ENCODE measurements around the gene TRIM58. TPM values are rescaled to one million over a fixed set of nuclear protein-coding genes. Genes with fewer than 3 reads are reported as not detected.

TRIM58 gene
- total and polyA plus RNA-seq, 2 donors (not counting 1 experiment from before 2014, with no cell fraction given), result 0.50 to 3.5 TPM

DNA sequence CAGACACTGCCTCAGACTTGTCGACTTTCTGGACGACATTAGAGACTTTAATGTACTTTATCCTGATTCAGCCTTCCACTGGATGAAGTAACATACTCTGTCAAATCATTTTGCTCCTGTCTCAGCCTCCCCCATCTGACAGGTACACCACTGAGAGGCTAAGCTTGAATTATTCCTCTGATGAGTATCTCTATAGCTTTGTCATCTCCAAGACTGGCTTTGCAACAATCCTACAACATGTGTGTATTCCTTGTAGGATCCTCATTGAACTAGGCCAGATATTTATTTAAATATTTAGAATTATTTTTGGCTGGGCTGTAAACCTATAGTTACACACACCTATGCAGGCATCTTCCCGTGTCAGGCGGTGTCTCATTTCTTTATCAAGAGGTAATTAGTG is 1.1 kb upstream of the TRIM58 start:
- Histone ChIP-seq H3K79me2 (ENCODE audit: control insufficient read depth, insufficient read depth, low read length) (no peaks in the 10 kb centered on the region), H3K4me1 (ENCODE audit: control insufficient read depth, extremely low read depth, insufficient read depth, low read length) (no peaks in the 10 kb centered on the region), H3K36me3 (ENCODE audit: control insufficient read depth, insufficient read depth, low read length) (no peaks in the 10 kb centered on the region), H3K9ac (ENCODE audit: insufficient read depth, low read length) (no peak overlapping the region), H2AFZ (ENCODE audit: low read length) (no peak overlapping the region), H3K9me3 (ENCODE audit: control insufficient read depth, insufficient read depth, low read depth, low read length) (no peaks in the 10 kb centered on the region), H3K27me3 (ENCODE audit: control insufficient read depth, insufficient read depth, low read length) (no peaks in the 10 kb centered on the region), H4K20me1 (ENCODE audit: control insufficient read depth, extremely low read depth, insufficient read depth, low read length) (no peaks in the 10 kb centered on the region), H3K4me2 (ENCODE audit: extremely low read depth, insufficient read depth, low read length) (no peak overlapping the region), H3K4me3 (replicated peaks in 1 of 4; ENCODE audit: control extremely low read depth in 1 of 4, insufficient read depth in 1 of 4, low read depth in 3 of 4, low read length in 4 of 4) (no peak overlapping the region), H3K27ac (ENCODE audit: insufficient read depth, low read length) (no peak overlapping the region)
- TF ChIP-seq, protein P1, sequence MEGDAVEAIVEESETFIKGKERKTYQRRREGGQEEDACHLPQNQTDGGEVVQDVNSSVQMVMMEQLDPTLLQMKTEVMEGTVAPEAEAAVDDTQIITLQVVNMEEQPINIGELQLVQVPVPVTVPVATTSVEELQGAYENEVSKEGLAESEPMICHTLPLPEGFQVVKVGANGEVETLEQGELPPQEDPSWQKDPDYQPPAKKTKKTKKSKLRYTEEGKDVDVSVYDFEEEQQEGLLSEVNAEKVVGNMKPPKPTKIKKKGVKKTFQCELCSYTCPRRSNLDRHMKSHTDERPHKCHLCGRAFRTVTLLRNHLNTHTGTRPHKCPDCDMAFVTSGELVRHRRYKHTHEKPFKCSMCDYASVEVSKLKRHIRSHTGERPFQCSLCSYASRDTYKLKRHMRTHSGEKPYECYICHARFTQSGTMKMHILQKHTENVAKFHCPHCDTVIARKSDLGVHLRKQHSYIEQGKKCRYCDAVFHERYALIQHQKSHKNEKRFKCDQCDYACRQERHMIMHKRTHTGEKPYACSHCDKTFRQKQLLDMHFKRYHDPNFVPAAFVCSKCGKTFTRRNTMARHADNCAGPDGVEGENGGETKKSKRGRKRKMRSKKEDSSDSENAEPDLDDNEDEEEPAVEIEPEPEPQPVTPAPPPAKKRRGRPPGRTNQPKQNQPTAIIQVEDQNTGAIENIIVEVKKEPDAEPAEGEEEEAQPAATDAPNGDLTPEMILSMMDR (conservative IDR thresholded peaks at IDR 0.05 in 1 of 2, IDR thresholded peaks at IDR 0.05 in 1 of 2; ENCODE audit: low read depth in 1 of 2, low read length in 2 of 2), result no peak
- no peak for TF ChIP-seq EZH2 (IDR thresholded peaks at IDR 0.05; ENCODE audit: low read length, missing control alignments)
- DNase-seq (ENCODE audit: low read depth in 2 of 2), result no peak

DNA sequence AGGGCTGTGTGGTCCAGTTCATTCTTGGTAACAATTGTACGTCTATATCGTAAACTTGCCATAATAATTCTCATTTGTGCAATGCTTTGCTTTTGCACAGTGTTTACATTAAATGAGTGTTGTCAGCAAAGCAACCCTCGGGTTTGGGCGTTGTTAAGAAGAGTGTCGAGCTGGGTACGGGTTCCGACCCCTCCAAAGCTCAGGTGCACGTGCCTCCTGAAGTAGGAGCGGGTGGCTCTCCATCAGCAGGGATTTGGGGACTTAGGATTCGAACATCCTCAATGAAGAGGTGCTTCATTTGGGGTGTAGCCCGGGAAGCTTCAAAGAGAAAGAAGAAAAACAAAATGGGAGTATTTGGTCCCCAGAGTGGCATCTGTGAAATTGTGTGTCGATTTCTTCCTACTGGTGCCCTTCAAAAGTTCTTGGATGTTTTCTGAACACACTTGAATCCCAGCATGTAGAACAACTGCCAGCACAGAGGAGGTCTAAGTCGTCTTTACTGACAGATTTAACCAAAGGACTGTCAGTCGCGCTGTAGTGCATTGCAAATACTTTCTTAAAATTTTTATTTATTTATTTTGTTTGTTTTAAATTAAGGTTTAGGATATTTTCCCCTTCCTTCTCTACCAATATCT is 1.1 kb downstream of the TRIM58 start:
- Histone ChIP-seq H3K4me3 (replicated peaks in 1 of 4; ENCODE audit: control extremely low read depth in 1 of 4, insufficient read depth in 1 of 4, low read depth in 3 of 4, low read length in 4 of 4) (peak overlapping the region in 2 of 4 experiments; percentile 10 to 45), H3K4me2 (ENCODE audit: extremely low read depth, insufficient read depth, low read length) (no peak overlapping the region), H4K20me1 (ENCODE audit: control insufficient read depth, extremely low read depth, insufficient read depth, low read length) (no peaks in the 10 kb centered on the region), H2AFZ (ENCODE audit: low read length) (no peak overlapping the region), H3K4me1 (ENCODE audit: control insufficient read depth, extremely low read depth, insufficient read depth, low read length) (no peaks in the 10 kb centered on the region), H3K36me3 (ENCODE audit: control insufficient read depth, insufficient read depth, low read length) (no peaks in the 10 kb centered on the region), H3K9ac (ENCODE audit: insufficient read depth, low read length) (no peak overlapping the region), H3K27ac (ENCODE audit: insufficient read depth, low read length) (no peak overlapping the region), H3K27me3 (ENCODE audit: control insufficient read depth, insufficient read depth, low read length) (no peaks in the 10 kb centered on the region), H3K79me2 (ENCODE audit: control insufficient read depth, insufficient read depth, low read length) (no peaks in the 10 kb centered on the region), H3K9me3 (ENCODE audit: control insufficient read depth, insufficient read depth, low read depth, low read length) (no peaks in the 10 kb centered on the region)
- TF ChIP-seq, protein P1 (conservative IDR thresholded peaks at IDR 0.05 in 1 of 2, IDR thresholded peaks at IDR 0.05 in 1 of 2; ENCODE audit: low read depth in 1 of 2, low read length in 2 of 2), result no peak
- DNase-seq (ENCODE audit: low read depth in 2 of 2), result no peak

DNA sequence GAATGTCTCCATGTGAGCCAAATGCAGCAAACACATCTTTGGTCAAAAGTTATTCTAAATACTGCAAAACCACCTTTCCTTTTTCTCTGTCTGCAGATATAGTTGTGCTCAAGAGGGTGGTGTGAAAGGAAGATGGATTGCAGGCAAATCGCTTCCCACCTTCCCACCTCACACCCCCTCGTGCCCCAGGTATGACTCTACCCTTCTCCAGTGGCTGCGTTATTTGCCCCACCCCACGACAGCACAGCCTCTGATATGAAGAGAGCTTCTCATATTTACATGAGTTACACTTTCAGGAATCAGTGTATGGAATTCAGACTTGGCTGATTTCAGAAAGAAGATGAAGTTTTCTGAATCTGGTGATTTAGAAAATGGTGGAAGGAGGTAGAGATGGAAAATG is 5.8 kb downstream of the TRIM58 start:
- H3K9me3 ChIP-seq (ENCODE audit: control insufficient read depth, insufficient read depth, low read depth, low read length), result no peaks in the 10 kb centered on the region
- H3K79me2 ChIP-seq (ENCODE audit: control insufficient read depth, insufficient read depth, low read length), result no peaks in the 10 kb centered on the region
- no peak overlapping the region for H2AFZ ChIP-seq (ENCODE audit: low read length)
- no peak overlapping the region for H3K4me3 ChIP-seq (replicated peaks in 1 of 4; ENCODE audit: control extremely low read depth in 1 of 4, insufficient read depth in 1 of 4, low read depth in 3 of 4, low read length in 4 of 4)
- no peaks in the 10 kb centered on the region for H3K36me3 ChIP-seq (ENCODE audit: control insufficient read depth, insufficient read depth, low read length)
- no peak overlapping the region for H3K4me2 ChIP-seq (ENCODE audit: extremely low read depth, insufficient read depth, low read length)
- no peak for DNase-seq (ENCODE audit: low read depth in 2 of 2)
- no peak overlapping the region for H3K9ac ChIP-seq (ENCODE audit: insufficient read depth, low read length)
- TF ChIP-seq, protein P1 (conservative IDR thresholded peaks at IDR 0.05 in 1 of 2, IDR thresholded peaks at IDR 0.05 in 1 of 2; ENCODE audit: low read depth in 1 of 2, low read length in 2 of 2), result no peak
- no peak for TF ChIP-seq EZH2 (IDR thresholded peaks at IDR 0.05; ENCODE audit: low read length, missing control alignments)
- no peaks in the 10 kb centered on the region for H3K4me1 ChIP-seq (ENCODE audit: control insufficient read depth, extremely low read depth, insufficient read depth, low read length)
- no peaks in the 10 kb centered on the region for H4K20me1 ChIP-seq (ENCODE audit: control insufficient read depth, extremely low read depth, insufficient read depth, low read length)
- no peak overlapping the region for H3K27ac ChIP-seq (ENCODE audit: insufficient read depth, low read length)
- no peaks in the 10 kb centered on the region for H3K27me3 ChIP-seq (ENCODE audit: control insufficient read depth, insufficient read depth, low read length)
